Chondrocyte (in vitro differentiated cells): Measurements from ENCODE around the gene ARHGEF2. TPM values are rescaled to one million over a fixed set of nuclear protein-coding genes. Genes with fewer than 3 reads are reported as not detected.
"Not testable (repeated sequence)": the region's sequence is repeated elsewhere in the genome, so short reads cannot be mapped to it uniquely, and the experiment has no call there.

Source experiments
- DNase-seq: peaks from one replicate; pipeline ENCODE4 v3.0.0; 2021; ENCODE audit warnings: mixed read lengths, low spot score
- H3K27ac Mint-ChIP-seq: one replicate; pipeline ENCODE4 v1.8.0; 2021; ENCODE audit warnings: mild to moderate bottlenecking, moderate library complexity, mixed read lengths; ENCODE audit not compliant: unreplicated experiment
- H3K27me3 Mint-ChIP-seq: 2 replicates; pipeline ENCODE4 v1.8.0; 2021; ENCODE audit warnings: low read depth, mixed read lengths
- H3K36me3 Mint-ChIP-seq: 2 replicates; pipeline ENCODE4 v1.8.0; 2021; ENCODE audit warnings: low read depth, mixed read lengths
- H3K4me1 Mint-ChIP-seq: 2 replicates; pipeline ENCODE4 v1.8.0; 2021; ENCODE audit warnings: low read depth, mild to moderate bottlenecking, mixed read lengths
- H3K4me3 Mint-ChIP-seq: one replicate; pipeline ENCODE4 v1.8.0; 2021; ENCODE audit warnings: mild to moderate bottlenecking, moderate library complexity, mixed read lengths; ENCODE audit not compliant: unreplicated experiment
- H3K9me3 Mint-ChIP-seq: 2 replicates; pipeline ENCODE4 v1.8.0; 2021; ENCODE audit warnings: low read depth, mixed read lengths
- total RNA-seq: library from RNA; stranded (reverse); gene quantifications from 3 replicates; pipeline ENCODE4 v1.2.1, GENCODE V29; 2021
- TF ChIP-seq, protein P1 (sequence below): fragments of 200-600 bp; sonication (generic); IDR thresholded peaks from 2 replicates; pipeline ENCODE4 v1.5.0; 2021; ENCODE audit warnings: antibody characterized with exemption, mild to moderate bottlenecking, moderate library complexity

Gene ARHGEF2
- total RNA-seq, 1 donor from 2014 or later: 203 TPM

GRCh38 chr1:155932487-155932886 lies 45.9 kb downstream of the ARHGEF2 start:
- H3K36me3 Mint-ChIP-seq: peaks cover 15% of the 10 kb centered on the region
- peak overlapping the region; percentile 41 for H3K27ac Mint-ChIP-seq
- H3K4me3 Mint-ChIP-seq: peak overlapping the region; percentile 46
- no peaks in the 10 kb centered on the region for H3K9me3 Mint-ChIP-seq
- H3K4me1 Mint-ChIP-seq: peaks cover 30% of the 10 kb centered on the region
- TF ChIP-seq, protein P1, sequence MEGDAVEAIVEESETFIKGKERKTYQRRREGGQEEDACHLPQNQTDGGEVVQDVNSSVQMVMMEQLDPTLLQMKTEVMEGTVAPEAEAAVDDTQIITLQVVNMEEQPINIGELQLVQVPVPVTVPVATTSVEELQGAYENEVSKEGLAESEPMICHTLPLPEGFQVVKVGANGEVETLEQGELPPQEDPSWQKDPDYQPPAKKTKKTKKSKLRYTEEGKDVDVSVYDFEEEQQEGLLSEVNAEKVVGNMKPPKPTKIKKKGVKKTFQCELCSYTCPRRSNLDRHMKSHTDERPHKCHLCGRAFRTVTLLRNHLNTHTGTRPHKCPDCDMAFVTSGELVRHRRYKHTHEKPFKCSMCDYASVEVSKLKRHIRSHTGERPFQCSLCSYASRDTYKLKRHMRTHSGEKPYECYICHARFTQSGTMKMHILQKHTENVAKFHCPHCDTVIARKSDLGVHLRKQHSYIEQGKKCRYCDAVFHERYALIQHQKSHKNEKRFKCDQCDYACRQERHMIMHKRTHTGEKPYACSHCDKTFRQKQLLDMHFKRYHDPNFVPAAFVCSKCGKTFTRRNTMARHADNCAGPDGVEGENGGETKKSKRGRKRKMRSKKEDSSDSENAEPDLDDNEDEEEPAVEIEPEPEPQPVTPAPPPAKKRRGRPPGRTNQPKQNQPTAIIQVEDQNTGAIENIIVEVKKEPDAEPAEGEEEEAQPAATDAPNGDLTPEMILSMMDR: no peak
- no peaks in the 10 kb centered on the region for H3K27me3 Mint-ChIP-seq
- DNase-seq: no peak

DNA sequence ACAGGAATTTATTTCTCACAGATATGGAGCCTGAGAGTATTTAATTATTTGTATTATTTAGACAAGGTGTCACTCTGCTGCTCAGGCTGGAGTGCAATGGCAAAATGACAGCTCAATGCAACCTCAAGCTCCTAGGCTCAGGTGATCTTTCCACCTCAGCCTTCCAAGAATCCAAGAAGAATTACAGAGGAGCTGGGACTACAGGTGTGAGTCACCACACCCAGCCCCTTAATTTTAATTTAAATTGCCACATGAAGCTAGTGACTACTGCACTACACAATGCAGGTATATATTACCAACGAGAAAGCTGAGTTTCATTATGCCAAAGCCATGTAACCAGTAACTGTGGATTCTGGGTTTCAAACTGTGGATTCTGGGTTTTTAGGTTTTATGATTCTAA lies 46.3 kb downstream of the ARHGEF2 start:
- Mint-ChIP-seq H3K27me3 (no peaks in the 10 kb centered on the region), H3K4me1 (peaks cover 30% of the 10 kb centered on the region), H3K4me3 (peak overlapping the region; percentile 12), H3K9me3 (no peaks in the 10 kb centered on the region), H3K36me3 (peaks cover 18% of the 10 kb centered on the region), H3K27ac (peak overlapping the region; percentile 69)
- TF ChIP-seq, protein P1: no peak
- no peak for DNase-seq

GRCh38 chr1:155931332-155932038 lies 46.9 kb downstream of the ARHGEF2 start:
- Mint-ChIP-seq H3K27ac (peak overlapping the region; percentile 90), H3K27me3 (no peaks in the 10 kb centered on the region)
- DNase-seq: no peak

GRCh38 chr1:155930725-155931124 lies 47.6 kb downstream of the ARHGEF2 start:
- peak overlapping the region; percentile 65 for H3K4me3 Mint-ChIP-seq
- H3K36me3 Mint-ChIP-seq: peaks cover 27% of the 10 kb centered on the region
- not testable (repeated sequence) for H3K27me3 Mint-ChIP-seq, DNase-seq, H3K9me3 Mint-ChIP-seq
- H3K4me1 Mint-ChIP-seq: peaks cover 30% of the 10 kb centered on the region
- H3K27ac Mint-ChIP-seq: peak overlapping the region; percentile 90

More at GRCh38 chr1:155931332-155932038, 46.9 kb downstream of the ARHGEF2 start:
- Mint-ChIP-seq H3K4me3 (peak overlapping the region; percentile 65), H3K9me3 (no peaks in the 10 kb centered on the region), H3K36me3 (peaks cover 24% of the 10 kb centered on the region), H3K4me1 (peaks cover 30% of the 10 kb centered on the region)
- TF ChIP-seq, protein P1: no peak

- Mint-ChIP-seq H3K27me3 (no peaks in the 10 kb centered on the region), H3K4me3 (no peak overlapping the region), H3K9me3 (no peaks in the 10 kb centered on the region), H3K4me1 (peaks cover 30% of the 10 kb centered on the region), H3K36me3 (peaks cover 31% of the 10 kb centered on the region), H3K27ac (no peak overlapping the region)
- DNase-seq: no peak
- TF ChIP-seq, protein P1: no peak
These were observed 49.3 kb downstream of the ARHGEF2 start for GRCh38 chr1:155929057-155929456.

- H3K27me3 Mint-ChIP-seq: no peaks in the 10 kb centered on the region
- H3K9me3 Mint-ChIP-seq: no peaks in the 10 kb centered on the region
- peaks cover 46% of the 10 kb centered on the region for H3K36me3 Mint-ChIP-seq
- H3K4me1 Mint-ChIP-seq: peaks cover 12% of the 10 kb centered on the region
- H3K27ac Mint-ChIP-seq: no peak overlapping the region
- TF ChIP-seq, protein P1: no peak
- H3K4me3 Mint-ChIP-seq: no peak overlapping the region
- DNase-seq: no peak
These were observed 52.8 kb downstream of the ARHGEF2 start for GRCh38 chr1:155925506-155925905.
